ENCODE results near the gene SNED1.
A peak's percentile ranks its signal among the peaks of the same experiment; 100 is the strongest.

SNED1 gene

DNA sequence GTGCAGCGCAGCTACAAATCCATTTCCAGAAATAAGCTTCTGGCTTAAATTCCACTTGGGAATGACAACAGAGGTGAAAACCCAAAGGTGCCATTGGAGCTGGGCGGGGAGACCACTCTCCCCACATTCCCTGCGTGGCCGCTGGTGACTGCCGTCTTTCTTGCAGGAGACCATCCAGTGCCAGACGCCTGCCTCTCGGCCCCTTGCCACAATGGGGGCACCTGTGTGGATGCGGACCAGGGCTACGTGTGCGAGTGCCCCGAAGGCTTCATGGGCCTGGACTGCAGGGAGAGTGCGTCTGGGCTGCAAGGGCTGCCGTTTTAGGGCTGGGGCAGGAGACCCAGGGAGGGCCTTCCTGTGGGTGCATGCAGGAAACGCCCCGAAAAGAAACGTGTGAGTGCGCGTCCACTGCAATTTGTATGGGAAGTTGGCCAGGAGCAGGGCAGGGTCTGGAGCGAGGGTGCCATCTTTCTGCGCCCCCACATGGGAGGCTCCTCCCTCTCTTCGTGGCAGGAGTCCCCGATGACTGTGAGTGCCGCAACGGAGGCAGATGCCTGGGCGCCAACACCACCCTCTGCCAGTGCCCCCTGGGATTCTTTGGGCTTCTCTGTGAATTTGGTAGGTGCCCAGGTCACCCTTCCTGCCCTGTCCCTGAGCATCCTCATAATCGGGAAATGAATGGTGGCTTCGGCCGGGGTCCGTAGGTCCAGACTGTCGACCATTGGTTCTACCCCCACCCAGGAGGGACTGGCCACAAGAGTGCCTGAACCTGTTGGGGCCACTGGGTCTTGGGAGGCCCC is 49.9 kb downstream of the SNED1 start:
- DNase-seq (ENCODE audit: low read depth in 2 of 2) = no peak

DNA sequence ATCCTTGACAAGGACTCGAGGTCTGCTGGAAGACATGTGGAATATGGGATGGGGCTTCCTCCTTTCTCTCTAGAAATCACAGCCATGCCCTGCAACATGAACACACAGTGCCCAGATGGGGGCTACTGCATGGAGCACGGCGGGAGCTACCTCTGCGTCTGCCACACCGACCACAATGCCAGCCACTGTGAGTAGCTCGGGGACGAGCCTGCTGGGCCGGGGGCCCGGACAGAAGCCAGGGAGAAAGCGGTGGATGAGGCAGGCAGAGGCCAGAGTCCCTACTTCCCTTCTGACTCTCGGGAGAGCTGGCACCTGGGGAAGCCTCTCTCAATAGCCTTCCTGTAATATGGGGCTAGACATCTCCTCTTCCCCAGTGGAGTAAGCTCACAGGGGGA is 50.5 kb downstream of the SNED1 start:
- DNase-seq (ENCODE audit: low read depth in 2 of 2) = no peak

DNA sequence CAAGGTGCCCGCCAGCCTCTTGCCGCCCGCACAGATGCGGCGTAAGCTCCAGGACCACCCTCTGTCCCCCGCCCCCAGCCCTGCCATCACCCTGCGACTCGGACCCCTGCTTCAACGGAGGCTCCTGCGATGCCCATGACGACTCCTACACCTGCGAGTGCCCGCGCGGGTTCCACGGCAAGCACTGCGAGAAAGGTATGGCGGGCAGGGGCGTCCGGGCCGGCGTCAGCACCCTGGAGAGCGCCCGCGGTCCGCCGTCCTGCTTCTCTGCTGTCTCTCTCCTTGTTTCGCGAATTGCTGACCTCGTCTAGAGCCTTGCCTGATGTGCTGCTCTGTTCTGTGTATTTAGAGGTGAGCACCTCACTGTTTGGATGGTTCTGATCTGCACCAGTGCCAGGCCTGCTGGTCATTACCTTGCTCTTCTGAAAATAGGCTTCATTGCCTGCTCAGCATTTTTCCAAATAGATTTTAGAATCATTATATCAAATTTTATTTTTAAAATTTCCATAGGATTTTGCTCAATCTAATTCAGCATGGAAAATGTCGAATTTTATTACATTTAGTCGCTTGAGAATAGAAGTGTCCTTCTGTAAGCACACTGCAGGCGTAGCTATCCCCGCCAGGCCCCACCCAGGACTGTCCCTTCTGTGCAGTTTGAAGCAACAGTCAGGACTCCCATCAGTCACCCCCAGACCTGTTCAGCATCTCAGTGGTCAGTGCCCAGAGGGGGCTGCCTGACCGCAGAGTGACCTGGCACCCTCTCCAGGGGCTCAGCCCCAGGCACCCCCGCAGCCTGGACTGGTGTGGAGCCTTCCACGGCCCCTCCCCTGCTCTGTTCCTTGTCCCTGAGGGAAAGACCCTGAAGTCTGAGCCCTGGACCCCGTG is 51.6 kb downstream of the SNED1 start:
- no peak for DNase-seq (ENCODE audit: low read depth in 2 of 2)

DNA sequence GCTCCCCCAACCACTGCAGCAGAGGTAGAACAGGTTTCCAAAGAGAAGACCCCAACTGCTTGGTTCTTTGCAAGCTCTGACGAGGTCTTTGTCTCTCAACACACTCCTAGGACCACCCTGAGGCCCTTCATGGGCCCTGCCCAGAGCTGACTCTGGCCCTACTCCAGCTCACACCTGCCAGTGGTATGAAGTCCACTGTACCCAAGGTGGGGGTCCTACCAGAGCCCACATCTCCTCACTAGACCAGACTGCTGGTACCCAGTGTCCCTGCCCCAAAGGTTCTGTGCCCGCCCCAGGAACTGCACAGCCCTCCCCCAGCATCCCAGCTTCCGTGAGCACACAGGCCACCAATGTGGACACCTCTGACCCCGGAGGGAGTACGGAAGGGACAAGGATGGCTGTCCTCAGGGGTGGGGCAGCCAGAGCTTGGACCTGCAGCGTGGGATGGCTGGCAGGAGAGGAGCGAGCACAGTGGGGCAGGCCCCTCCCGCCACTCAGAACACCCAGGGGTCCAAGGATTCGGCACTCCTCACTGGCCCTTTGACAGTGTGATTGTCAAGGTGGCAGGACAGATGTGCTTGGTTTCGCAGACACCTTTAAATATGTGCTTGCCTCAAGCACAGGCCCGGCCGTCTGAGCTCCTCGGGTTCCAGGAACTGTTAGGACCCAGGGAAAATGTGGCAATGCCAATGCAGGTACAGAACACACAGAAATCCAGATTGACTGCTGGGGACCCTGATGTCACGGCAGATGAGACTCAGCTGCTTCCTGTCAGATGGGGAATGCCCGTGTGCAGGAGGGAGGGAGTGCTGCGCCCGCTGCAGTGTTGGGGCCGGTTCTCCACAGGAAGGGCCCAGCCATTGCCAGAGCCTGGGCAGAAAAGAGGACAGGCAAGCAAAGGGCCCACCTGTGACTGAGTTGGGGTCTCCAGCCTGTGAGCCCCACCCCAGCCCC is 52.5 kb downstream of the SNED1 start:
- no peak for DNase-seq (ENCODE audit: low read depth in 2 of 2)

DNA sequence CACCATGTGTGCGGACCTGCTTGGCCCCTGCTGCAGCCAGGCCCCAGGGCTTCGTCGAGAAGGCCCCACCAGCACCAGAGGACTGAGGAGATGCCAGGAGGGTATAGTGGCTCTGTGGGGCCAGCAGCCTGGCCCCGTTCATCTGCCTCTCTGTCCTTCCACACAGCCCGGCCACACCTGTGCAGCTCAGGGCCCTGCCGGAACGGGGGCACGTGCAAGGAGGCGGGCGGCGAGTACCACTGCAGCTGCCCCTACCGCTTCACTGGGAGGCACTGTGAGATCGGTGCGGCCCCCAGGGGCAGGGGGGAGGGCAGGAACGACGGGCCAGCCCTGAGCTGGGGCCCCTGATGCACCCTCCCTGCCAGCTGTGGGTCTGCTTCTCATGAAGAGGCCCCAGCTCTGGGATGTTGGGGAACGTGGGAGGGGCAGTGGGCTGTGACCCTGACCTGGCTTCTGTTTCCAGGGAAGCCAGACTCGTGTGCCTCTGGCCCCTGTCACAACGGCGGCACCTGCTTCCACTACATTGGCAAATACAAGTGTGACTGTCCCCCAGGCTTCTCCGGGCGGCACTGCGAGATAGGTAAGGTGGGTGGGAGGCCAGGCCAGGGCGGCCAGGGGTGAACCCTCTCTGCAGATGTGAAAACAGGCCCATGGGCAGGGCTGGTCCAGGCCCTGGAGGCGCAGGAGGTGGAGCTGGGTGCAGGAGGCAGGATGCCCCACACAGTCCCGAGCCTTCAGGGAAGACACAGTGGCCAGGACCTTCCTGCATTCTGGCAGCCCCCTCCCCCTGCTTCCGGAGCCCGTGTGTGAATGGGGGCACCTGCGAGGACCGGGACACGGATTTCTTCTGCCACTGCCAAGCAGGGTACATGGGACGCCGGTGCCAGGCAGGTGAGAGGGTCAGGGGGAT is 53.4 kb downstream of the SNED1 start:
- DNase-seq (ENCODE audit: low read depth in 2 of 2) = no peak

DNA sequence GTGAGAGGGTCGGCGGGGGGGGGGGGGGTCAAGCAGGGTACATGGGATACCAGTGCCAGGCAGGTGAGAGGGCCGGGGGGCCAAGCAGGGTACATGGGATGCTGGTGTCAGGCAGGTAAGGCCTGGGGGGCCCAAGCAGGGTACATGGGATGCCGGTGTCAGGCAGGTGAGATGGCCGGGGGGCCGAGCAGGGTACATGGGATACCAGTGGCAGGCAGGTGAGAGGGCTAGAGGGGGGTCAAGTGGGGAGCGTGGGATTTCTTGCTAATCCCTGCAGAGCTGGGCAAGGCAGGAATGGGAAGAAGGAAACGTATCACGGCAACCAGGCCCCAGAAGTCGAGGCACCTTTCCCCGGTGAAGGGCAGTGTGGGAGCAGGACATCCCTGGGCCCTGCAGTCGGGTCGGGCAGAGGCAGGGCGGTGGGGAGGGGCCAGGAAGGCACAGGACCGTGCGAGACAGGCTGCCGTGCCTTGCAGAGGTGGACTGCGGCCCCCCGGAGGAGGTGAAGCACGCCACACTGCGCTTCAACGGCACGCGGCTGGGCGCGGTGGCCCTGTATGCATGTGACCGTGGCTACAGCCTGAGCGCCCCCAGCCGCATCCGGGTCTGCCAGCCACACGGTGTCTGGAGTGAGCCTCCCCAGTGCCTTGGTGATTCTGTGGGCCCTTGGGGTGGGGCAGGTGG is 54.4 kb downstream of the SNED1 start:
- DNase-seq (ENCODE audit: low read depth in 2 of 2) = no peak

DNA sequence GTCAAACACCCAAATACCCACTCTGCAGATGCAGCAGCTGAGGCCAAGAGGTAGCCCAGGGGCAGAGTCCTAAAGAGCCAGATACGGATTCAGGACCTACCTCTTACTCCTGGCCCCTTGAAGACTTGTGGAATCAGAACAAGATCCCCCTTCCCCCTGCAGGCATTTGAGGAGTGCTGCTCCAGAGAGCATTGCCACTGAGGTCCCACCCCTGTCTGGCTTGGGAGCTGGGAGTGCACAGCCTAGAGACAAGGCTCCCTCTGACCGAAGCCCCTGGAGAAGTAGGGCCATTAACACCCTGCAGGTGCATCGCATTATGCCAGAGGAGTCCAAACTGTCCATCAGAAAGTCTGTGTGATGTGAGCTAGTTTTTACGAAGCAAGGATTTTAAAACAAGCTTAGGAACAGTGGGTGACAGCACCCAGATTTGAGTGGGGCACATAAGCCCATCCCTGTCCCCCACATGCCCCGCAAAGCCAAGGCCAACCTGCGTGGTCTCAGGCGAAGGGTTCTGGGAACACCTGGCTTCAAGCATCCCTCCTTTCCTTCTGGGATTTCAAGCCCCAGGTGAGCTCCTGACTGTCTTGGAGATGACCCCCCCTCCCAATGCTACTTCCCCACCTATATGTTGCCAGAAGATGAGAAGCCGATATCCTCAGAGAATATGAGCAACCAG is 55.3 kb downstream of the SNED1 start:
- no peak for DNase-seq (ENCODE audit: low read depth in 2 of 2)

DNA sequence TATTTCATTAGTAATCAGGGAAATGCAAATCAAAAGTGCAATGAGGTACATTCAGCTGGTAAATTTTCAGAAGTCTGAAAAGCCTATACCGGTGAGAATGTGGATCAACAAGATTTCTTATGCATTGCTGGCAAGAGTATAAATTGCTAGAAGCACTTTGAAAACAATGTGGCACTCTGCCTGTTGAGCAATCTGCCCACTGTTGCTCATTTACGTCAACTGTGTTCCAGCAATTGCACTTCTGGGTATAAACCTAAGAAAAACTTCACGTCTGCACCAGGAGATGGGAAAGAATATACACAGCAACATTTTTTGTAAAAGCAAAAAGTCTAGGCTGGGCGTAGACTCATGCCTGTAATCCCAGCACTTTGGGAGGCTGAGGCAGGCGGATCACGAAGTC is 62.9 kb downstream of the SNED1 start:
- no peak for DNase-seq (ENCODE audit: low read depth in 2 of 2)

DNA sequence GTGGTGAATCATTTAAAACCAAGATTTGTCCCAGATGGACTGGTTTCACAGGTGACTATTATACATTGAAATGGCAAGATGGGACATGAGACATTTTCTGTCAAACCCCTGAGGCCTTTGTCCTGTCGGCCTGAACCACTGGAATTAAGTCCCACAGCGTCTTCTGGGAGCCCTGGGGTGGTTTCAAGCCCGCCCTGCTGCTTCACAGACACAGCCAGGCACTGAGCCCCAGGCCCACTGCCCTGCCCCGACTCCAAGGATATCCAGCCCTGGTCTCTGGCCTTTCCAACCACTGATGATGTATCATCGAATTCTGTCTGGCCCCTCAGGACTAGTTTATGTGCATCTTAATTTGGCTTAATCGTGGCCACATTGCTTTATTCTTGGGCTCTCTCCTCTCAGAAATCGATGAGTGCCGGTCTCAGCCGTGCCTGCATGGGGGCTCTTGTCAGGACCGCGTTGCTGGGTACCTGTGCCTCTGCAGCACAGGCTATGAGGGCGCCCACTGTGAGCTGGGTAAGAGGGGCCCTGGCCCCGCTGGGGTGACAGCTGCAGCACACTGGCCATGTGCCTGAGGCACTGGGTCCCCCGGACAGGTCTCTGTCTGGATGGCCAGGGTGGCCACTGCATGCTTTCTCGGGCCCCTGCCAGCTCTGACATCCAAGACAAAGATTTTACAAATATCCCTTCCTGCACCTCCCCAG is 64.1 kb downstream of the SNED1 start:
- no peak for DNase-seq (ENCODE audit: low read depth in 2 of 2)

DNA sequence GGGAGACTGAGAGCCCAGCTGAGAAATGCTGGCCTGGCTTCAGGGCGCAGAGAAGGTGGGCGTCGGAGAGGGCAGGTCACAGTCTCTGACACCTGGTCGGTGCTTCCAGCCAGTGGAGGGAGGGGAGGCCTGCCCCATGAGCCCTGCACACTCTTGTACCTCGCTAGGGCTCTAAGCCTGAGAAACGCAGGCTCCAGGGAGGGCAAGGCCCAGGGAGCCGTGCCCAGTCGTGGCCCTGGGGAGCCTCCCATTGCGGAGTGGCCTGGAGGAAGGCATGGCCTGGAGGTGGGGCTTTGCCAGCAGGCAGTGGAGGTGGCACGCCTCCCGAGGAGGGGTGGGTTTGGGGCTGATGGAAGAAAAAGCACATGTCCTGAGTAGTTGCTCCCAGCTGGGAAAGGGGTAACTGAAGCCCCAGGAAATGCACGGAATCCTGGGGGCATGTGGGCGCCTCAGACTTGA is 64.7 kb downstream of the SNED1 start:
- DNase-seq (ENCODE audit: low read depth in 2 of 2) = no peak

DNA sequence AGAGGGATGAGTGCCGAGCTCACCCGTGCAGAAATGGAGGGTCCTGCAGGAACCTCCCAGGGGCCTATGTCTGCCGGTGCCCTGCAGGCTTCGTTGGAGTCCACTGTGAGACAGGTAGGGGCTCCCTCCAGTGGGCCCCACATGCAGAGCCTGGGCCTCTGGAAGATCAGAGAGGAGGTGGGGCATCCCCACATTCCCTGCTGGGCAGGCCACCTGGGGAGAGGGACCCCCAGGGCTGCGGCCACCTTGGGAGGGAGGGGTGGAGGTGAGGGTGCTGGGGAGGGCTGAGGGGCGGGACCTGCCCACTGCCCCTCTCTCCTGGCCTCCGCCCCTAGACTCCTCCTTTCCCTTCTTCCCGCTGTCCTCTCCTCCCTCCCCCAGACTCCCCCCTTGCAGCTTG is 65.2 kb downstream of the SNED1 start:
- no peak for DNase-seq (ENCODE audit: low read depth in 2 of 2)

DNA sequence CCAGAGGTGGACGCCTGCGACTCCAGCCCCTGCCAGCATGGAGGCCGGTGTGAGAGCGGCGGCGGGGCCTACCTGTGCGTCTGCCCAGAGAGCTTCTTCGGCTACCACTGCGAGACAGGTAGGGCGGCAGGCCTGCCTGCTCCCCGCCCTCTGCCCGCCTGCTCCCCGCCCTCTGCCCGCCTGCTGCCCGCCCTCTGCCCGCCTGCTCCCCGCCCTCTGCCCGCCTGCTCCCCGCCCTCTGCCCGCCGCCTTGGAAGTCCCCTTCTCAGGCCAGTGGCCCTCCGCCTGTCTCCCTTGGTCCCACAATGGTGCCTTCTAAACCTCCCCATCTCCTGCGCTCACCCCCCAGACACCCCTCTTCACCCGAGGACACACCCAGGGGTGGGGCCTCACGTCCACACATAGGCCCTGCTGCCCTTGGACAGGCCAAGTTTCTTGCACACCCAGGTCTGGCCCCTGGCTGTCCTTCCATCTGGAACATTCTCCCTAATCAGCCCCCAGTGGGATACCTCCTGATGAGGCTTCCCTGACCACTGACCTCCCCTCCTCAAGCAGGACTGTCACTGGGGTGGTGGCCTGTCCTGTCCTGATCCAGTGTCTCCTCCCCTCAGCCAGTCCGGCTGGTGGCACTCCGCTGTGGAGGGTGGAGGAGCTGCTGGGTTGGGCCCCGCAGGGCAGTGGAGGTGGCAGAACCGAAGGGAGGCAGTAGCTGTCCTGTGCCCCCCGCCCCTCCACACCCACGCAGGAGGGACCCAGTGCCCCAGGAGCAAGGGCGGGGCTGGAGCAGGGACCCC is 65.8 kb downstream of the SNED1 start:
- DNase-seq (ENCODE audit: low read depth in 2 of 2) = peak in 1 of 2 donors; percentile 36

DNA sequence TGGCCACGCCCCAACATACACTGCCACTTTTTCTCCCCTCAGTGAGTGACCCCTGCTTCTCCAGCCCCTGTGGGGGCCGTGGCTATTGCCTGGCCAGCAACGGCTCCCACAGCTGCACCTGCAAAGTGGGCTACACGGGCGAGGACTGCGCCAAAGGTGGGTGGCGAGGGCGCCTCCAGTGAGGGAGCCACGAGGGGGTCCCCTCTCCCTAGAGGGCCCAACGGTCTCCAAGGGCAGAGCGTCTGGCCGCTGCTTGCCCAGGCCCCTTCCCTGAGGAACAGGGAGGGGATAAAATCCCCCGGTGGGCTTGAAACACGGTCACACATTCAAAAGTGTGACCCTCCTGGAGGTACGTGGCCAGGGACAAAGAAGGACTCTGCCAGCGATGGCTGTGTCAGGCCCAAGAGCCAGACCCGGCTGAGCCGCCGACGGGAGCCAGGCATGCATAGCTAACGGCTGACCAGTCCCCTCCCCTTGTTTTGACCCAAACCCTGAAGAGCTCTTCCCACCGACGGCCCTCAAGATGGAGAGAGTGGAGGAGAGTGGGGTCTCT is 66.5 kb downstream of the SNED1 start:
- DNase-seq (ENCODE audit: low read depth in 2 of 2) = no peak

DNA sequence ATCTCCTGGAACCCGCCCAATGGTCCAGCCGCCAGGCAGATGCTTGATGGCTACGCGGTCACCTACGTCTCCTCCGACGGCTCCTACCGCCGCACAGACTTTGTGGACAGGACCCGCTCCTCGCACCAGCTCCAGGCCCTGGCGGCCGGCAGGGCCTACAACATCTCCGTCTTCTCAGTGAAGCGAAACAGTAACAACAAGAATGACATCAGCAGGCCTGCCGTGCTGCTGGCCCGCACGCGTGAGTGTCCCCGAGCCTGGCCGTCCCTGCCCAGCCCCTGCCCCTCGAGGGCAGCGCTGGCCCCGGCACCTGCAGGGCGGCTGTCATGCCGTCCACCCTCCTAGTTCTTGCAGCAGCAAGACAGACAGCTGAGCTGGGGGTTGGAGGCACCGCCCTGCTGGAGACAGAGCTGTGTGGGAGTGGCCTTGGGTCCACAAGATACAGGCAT is 67.0 kb downstream of the SNED1 start:
- no peak for DNase-seq (ENCODE audit: low read depth in 2 of 2)

DNA sequence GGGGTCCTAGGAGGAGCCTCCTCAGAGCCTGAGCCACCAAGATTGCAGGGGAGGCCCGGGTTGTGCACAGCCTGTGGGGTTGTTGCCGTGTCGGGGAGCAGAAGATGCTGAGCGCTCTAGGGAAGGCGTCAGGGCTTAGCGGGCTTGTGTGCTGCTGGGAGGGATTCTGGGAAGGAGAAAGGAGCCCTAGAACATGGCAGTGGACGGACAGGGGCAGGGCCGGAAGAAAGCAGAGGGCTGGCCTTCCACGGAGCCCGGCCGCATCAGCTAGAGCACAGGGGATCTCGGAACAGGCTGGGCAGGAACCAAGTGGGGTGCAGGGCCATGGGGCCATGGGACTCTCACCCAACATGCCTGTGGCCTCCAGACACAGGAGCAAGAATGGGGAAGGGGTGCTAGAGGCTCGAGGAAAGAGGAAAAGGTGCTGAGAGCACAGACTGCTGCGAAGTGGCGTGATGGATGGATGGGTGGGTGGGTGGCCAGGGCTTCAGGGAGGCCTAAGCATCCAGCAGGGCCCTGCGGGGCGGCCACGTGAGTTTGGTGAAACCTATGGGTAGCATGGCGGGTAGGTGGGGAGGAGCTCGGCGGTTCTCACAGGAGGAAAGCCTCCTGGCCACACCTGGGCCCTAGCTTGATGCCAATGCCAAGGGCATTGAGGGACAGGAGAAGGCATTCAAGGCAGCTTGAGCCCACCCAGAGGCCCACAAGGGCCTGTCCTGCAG is 67.9 kb downstream of the SNED1 start:
- DNase-seq (ENCODE audit: low read depth in 2 of 2) = no peak

DNA sequence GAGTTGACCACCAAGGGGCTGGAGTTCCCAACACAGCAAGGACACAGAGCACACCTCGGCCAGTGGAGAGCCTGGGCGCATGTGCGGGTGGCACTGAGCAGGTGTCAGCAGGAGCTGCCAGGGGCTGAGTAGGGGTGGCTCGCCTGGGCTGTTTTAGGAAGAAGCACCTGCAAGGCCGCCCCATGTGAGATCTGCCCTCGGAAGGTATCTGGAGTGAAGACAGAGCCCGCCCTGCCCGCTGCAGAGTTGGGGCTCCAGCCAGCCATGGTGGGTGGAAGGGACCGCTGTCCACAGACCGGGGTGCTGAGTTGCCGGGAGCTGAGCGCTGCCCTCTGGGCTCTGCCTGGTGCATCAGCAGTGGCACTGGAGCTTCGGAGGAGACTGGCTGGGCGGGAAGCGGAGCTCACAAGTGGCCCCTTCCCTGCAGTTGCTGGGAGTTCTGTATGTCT is 68.5 kb downstream of the SNED1 start:
- DNase-seq (ENCODE audit: low read depth in 2 of 2) = no peak

Measured in stimulated activated CD4-positive, alpha-beta T cell treated with anti-CD3 and anti-CD28 coated beads, Interleukin-15, amount 100 ng/mL, for 48 hours (primary cell).